ENCODE results near the gene ARHGEF38. TPM values are rescaled to one million over a fixed set of nuclear protein-coding genes. Genes with fewer than 3 reads are reported as not detected.

The ARHGEF38 gene
- total RNA-seq, 2 donors from 2014 or later = not detected

Other genes with a start within 250 kb of the ARHGEF38 start
- gene PPA2, start 78.6 kb upstream of the ARHGEF38 start, total RNA-seq = 10 to 100 TPM; 46.1 to 67.0 TPM
- gene INTS12, start 156.1 kb downstream of the ARHGEF38 start, total RNA-seq = 10 to 100 TPM; 16.7 to 20.2 TPM
- gene GSTCD, start 156.2 kb downstream of the ARHGEF38 start, total RNA-seq = 1 to 10 TPM; 5.1 to 5.7 TPM

All from T-helper 17 cell (primary cell).